A673 (cell line): ENCODE data around the gene TUBA1A. TPM values are rescaled to one million over a fixed set of nuclear protein-coding genes. Genes with fewer than 3 reads are reported as not detected.
"Not testable (repeated sequence)": the region's sequence is repeated elsewhere in the genome, so short reads cannot be mapped to it uniquely, and the experiment has no call there.

Experiments
- BruUV-seq: library from RNA; stranded (reverse); fragments of 400-500 nt; replicated peaks from 2 replicates; lab custom pipeline; 2021; lab: Mats Ljungman, UMichigan
- CTCF ChIA-PET: fragments of 300-600 bp; sonication (Branson Sonifier 250); formaldehyde crosslinking; loops from one replicate; lab custom pipeline; 2022; ENCODE audit warnings: antibody characterized with exemption; lab: Charles Lee
- POLR2A ChIA-PET: fragments of 300-600 bp; sonication (Branson Sonifier 250); formaldehyde crosslinking; loops from one replicate; lab custom pipeline; 2022; ENCODE audit warnings: antibody characterized with exemption; ENCODE audit not compliant: low non-redundant PET; lab: Charles Lee
- DNase-seq: peaks from one replicate; pipeline ENCODE4 v3.0.0-alpha.2; 2015; ENCODE audit warnings: low spot score
- H3K27ac ChIP-seq: fragments of 200-600 bp; sonication (generic); 2 replicates; pipeline ENCODE4 v1.5.1; 2016; ENCODE audit warnings: mixed run types, low read depth, mild to moderate bottlenecking, mixed read lengths, antibody characterized with exemption, low read length; ENCODE audit not compliant: poor library complexity, severe bottlenecking
- H3K27me3 ChIP-seq: fragments of 200-600 bp; sonication (generic); replicated peaks from 2 replicates; pipeline ENCODE4 v1.6.1; 2017; ENCODE audit warnings: mixed run types, low read depth, mild to moderate bottlenecking, mixed read lengths, antibody characterized with exemption, low read length; ENCODE audit not compliant: insufficient read depth, poor library complexity
- H3K36me3 ChIP-seq: fragments of 200-600 bp; sonication (generic); 2 replicates; pipeline ENCODE4 v1.6.1; 2016; ENCODE audit warnings: mixed run types, mild to moderate bottlenecking, mixed read lengths, antibody characterized with exemption, low read length; ENCODE audit not compliant: insufficient read depth, poor library complexity, severe bottlenecking
- H3K4me1 ChIP-seq: fragments of 200-600 bp; sonication (generic); 2 replicates; pipeline ENCODE4 v1.6.1; 2017; ENCODE audit warnings: mixed run types, mild to moderate bottlenecking, mixed read lengths, antibody characterized with exemption, low read length; ENCODE audit not compliant: insufficient read depth, poor library complexity, severe bottlenecking
- H3K4me3 ChIP-seq: fragments of 200-600 bp; sonication (generic); 2 replicates; pipeline ENCODE4 v1.5.1; 2016; ENCODE audit warnings: low read depth, mixed run types, mild to moderate bottlenecking, mixed read lengths, low read length; ENCODE audit not compliant: poor library complexity, severe bottlenecking
- H3K9me3 ChIP-seq: fragments of 200-600 bp; sonication (generic); 2 replicates; pipeline ENCODE4 v1.6.1; 2016; ENCODE audit warnings: mixed run types, low read depth, mild to moderate bottlenecking, mixed read lengths, antibody characterized with exemption, low read length; ENCODE audit not compliant: poor library complexity, severe bottlenecking
- EZH2 ChIP-seq: fragments of 200-600 bp; sonication (generic); IDR thresholded peaks from 2 replicates; pipeline ENCODE4 v1.6.1; 2017; ENCODE audit warnings: borderline replicate concordance, low read depth, mild to moderate bottlenecking, mixed read lengths, antibody characterized with exemption, low read length; ENCODE audit not compliant: poor library complexity, severe bottlenecking
- intact Hi-C: fragments of 100-400 bp; cut with micrococcal nuclease; formaldehyde crosslinking; loops from one replicate; pipeline ENCODE4 v1.10.0; 2022; ENCODE audit not compliant: unreplicated experiment
- total RNA-seq: library from RNA; stranded (reverse); gene quantifications from 2 replicates; pipeline ENCODE4 v1.2.3, GENCODE V29; 2021
- TF ChIP-seq, protein P1 (sequence below): fragments of 300-800, 200-600 bp; sonication (generic); conservative IDR thresholded peaks from 2 replicates; pipeline ENCODE4 v1.5.1; 2017; ENCODE audit warnings: low read depth, mild to moderate bottlenecking, antibody characterized with exemption, low read length, moderate library complexity, mixed read lengths

Gene TUBA1A
- total RNA-seq, 1 experiment from 2014 or later, result 504 TPM

- BruUV-seq, result no TSS peak
- POLR2A ChIA-PET, result no interaction called here
Measured at GRCh38 chr12:49197256-49197655, 8.4 kb upstream of the TUBA1A start.

GRCh38 chr12:49195736-49196135 is 6.9 kb upstream of the TUBA1A start:
- TF ChIP-seq, protein P1, sequence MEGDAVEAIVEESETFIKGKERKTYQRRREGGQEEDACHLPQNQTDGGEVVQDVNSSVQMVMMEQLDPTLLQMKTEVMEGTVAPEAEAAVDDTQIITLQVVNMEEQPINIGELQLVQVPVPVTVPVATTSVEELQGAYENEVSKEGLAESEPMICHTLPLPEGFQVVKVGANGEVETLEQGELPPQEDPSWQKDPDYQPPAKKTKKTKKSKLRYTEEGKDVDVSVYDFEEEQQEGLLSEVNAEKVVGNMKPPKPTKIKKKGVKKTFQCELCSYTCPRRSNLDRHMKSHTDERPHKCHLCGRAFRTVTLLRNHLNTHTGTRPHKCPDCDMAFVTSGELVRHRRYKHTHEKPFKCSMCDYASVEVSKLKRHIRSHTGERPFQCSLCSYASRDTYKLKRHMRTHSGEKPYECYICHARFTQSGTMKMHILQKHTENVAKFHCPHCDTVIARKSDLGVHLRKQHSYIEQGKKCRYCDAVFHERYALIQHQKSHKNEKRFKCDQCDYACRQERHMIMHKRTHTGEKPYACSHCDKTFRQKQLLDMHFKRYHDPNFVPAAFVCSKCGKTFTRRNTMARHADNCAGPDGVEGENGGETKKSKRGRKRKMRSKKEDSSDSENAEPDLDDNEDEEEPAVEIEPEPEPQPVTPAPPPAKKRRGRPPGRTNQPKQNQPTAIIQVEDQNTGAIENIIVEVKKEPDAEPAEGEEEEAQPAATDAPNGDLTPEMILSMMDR, result no peak
- no peak for TF ChIP-seq EZH2
- CTCF ChIA-PET, result interaction anchor here (0.6 kb wide), 1 partner anchor 48 kb away, joined by 12 read pairs; no protein-coding TSS in a partner anchor
- intact Hi-C loops, result no loop called here
- no peaks in the 10 kb centered on the region for H3K9me3 ChIP-seq
- no peak overlapping the region for H3K4me3 ChIP-seq
- H3K27ac ChIP-seq, result no peak overlapping the region
- POLR2A ChIA-PET, result no interaction called here
- H3K36me3 ChIP-seq, result no peaks in the 10 kb centered on the region
- H3K4me1 ChIP-seq, result peaks cover 19% of the 10 kb centered on the region
- DNase-seq, result no peak
- no peaks in the 10 kb centered on the region for H3K27me3 ChIP-seq
- BruUV-seq, result no TSS peak

More at GRCh38 chr12:49197256-49197655, 8.4 kb upstream of the TUBA1A start:
- no peaks in the 10 kb centered on the region for H3K27me3 ChIP-seq
- CTCF ChIA-PET, result no interaction called here
- no peak for TF ChIP-seq EZH2
- TF ChIP-seq, protein P1, result no peak
- intact Hi-C loops, result no loop called here
- DNase-seq, result no peak
- H3K4me1 ChIP-seq, result peaks cover 30% of the 10 kb centered on the region
- H3K9me3 ChIP-seq, result no peaks in the 10 kb centered on the region
- no peaks in the 10 kb centered on the region for H3K36me3 ChIP-seq
- no peak overlapping the region for H3K27ac ChIP-seq
- H3K4me3 ChIP-seq, result no peak overlapping the region

GRCh38 chr12:49193746-49194145 is 4.9 kb upstream of the TUBA1A start:
- H3K4me1 ChIP-seq, result peaks cover 17% of the 10 kb centered on the region
- H3K9me3 ChIP-seq, DNase-seq, H3K36me3 ChIP-seq, H3K4me3 ChIP-seq, CTCF ChIA-PET, H3K27me3 ChIP-seq, intact Hi-C loops, H3K27ac ChIP-seq, BruUV-seq, POLR2A ChIA-PET: not testable (repeated sequence)

- CTCF ChIA-PET, BruUV-seq, H3K4me3 ChIP-seq, H3K27ac ChIP-seq, H3K27me3 ChIP-seq, H3K9me3 ChIP-seq, H3K36me3 ChIP-seq, DNase-seq, POLR2A ChIA-PET, intact Hi-C loops: not testable (repeated sequence)
- H3K4me1 ChIP-seq, result peaks cover 21% of the 10 kb centered on the region
Measured at GRCh38 chr12:49191498-49191897, 2.6 kb upstream of the TUBA1A start.
